Skin of body (tissue), 2 donors: ENCODE results near the gene COL23A1. TPM values are rescaled to one million over a fixed set of nuclear protein-coding genes. Genes with fewer than 3 reads are reported as not detected.
"Not testable (repeated sequence)": the region's sequence is repeated elsewhere in the genome, so short reads cannot be mapped to it uniquely, and the experiment has no call there.

Experiments
- DNase-seq: peaks from one replicate; lab custom pipeline; 2025; lab: John Stamatoyannopoulos, UW
- total RNA-seq: library from RNA; depleted of rRNA; stranded (reverse); fragments of >200 nt; gene quantifications from one replicate; pipeline ENCODE4 v1.2.3, GENCODE V29; 2014

Gene COL23A1
- total RNA-seq, 1 donor from 2014 or later: 4.6 TPM

- no peak for DNase-seq
These were observed 342.4 kb downstream of the COL23A1 start for GRCh38 chr5:178247481-178248456.

DNA sequence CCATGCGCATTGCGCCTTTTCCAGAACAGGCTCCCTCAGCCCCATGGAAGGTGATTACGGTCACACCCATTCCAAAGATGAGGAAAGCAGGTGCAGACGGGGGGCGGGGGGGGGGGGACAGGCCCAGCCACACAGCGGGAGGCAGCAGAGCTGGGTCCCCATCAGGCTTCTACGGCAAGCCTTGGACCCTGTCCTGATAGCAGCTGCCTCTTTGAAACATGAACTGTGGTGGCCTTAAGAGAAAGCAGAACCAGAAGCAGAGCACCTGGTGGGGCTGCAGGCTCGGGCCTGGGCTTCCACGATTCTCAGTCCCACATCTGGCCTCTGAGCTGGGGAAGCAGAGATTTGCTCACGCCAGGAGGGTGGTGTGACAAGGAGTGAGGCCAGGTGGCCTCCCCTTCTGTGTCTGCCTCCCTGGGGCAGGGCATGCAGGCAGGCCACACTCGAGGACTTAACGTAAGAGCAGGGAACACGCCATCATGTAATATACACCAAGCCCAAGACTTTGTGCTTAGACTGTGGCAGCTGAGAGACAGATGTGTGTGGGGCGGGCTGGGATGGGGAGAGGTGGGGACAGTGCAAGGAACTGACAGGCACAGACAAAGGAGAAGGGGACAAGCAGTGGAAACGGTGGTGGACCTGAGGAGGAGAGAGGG lies 343.4 kb downstream of the COL23A1 start:
- peak; percentile 24 for DNase-seq

DNA sequence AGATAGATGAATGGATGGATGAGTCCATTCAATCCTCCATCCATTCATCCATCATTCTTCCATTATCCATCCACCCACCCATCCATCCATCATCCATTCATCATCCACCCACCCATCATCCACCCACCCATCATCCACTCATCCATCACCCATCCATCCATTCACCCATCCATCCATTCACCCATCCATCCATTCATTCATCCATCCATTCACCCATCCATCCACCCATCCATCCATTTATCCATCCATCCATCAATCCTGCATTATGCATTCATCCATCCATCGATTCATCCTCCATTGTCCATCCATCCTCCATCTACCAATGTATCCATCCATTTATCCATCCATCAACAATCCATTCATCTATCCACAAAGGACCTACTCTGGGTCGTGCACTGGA lies 344.8 kb downstream of the COL23A1 start:
- no peak for DNase-seq

DNA sequence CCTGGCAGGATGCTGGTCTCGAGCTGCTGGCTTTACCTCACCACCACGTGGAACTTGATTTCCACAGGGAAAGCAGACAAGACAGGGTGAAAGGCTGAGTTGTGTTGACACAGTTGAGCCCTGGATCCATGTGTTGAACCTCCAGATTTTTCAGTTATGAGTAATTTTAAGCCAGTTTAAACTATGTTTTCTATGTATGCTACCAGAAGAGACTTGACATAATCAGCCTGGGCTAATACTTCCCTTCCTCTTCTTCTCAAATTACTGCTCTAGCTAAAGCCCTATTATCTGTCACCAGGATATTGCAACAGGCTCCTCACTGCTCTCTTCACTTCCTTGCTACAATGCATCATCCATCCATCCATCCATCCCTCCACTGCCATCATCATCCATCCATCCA lies 345.6 kb downstream of the COL23A1 start:
- no peak for DNase-seq

- no peak for DNase-seq
These were observed 347.8 kb downstream of the COL23A1 start for GRCh38 chr5:178242416-178242815.

DNA sequence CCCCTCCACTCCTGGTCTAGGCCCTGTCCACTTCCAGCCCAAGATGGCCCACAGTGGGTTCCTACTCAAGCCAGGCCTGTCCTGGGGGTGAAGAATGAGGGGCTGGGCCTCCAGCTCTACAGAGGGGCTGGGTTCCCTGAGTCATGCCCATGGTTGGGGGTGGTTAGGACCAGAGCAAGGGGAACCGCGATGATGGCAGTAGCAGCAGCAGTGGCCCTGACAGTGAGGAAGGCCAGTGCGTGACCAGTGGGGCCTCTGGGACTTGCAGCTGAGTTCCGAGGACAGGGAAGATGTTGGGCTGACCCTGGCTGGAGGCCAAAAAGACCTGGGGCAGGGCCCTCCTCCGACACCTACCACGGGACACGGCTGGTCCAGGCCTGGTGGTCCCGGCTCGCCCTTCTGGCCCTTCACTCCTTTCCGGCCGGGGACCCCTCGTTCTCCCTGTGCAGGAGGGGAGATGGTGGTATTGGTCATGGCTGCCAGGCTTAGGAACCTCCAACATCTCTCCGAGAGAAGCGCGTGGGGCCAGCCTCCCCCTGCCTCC lies 348.4 kb downstream of the COL23A1 start:
- DNase-seq: no peak

GRCh38 chr5:178241231-178241663 lies 348.9 kb downstream of the COL23A1 start:
- DNase-seq: no peak

- DNase-seq: no peak
These were observed 349.4 kb downstream of the COL23A1 start for GRCh38 chr5:178240766-178241165.

GRCh38 chr5:178240341-178240741 lies 349.9 kb downstream of the COL23A1 start:
- DNase-seq: no peak

DNA sequence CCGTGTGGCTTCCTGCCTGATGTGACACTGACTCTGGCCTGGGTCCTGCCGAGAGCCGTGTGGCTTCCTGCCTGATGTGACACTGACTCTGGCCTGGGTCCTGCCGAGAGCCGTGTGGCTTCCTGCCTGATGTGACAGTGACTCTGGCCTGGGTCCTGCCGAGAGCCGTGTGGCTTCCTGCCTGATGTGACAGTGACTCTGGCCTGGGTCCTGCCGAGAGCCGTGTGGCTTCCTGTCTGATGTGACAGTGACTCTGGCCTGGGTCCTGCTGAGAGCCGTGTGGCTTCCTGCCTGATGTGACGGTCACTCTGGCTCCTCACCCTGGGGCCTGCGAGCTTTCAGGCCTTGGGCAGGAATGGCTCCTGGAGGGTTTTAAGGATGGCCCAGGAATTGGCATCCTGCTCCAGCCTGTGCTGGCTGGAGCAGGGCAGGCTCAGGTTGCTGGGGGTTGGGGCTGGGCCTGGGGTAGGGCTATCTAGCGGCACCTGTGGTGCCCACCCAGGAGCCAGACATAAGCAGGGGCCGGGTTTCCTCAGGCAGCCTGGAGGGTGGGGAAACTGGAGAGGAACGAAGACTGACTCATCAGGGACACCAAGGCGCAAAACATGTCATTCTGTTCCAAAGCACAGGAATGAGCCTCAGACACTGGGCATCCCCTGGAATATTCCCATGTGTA lies 350.4 kb downstream of the COL23A1 start:
- DNase-seq: not testable (repeated sequence)

DNA sequence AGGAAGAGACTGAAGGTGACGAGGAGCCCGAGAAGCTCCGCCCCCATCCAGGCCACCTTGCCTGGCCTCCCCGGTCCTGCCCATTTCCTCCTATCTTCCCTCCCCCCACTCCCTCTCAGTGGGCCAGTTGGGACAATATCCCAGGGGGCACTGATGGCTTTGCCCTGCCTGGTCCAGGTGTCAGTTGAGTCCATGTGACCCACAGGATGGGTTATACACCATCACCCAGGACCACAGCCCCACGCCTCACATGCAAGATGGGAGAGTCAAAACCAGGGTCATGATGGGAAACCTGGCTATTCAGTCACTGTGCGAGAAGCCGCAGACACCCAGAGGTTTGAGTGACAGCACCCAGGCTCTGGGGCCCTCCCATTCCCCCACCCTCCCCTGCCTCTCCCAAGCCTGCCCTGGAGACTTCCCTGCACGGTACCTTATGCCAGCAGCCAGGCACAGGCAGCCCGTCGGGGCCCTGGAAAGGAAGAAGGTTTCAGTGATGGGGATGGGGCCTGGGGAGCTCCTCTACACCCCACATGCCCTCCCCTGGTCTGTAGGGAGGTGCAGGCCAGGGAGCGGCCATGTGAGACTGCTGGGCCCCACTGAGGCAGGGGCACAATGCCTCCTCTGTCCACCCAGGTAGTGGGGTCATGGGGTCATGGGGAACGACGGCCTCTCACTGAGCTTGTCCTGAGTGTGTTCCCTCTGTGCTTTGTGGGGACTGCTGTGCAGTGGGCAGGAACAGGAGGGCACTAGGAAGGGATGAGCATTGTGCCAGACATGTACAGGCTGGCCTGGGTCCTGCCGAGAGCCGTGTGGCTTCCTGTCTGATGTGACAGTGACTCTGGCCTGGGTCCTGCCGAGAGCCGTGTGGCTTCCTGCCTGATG lies 351.2 kb downstream of the COL23A1 start:
- DNase-seq: no peak

DNA sequence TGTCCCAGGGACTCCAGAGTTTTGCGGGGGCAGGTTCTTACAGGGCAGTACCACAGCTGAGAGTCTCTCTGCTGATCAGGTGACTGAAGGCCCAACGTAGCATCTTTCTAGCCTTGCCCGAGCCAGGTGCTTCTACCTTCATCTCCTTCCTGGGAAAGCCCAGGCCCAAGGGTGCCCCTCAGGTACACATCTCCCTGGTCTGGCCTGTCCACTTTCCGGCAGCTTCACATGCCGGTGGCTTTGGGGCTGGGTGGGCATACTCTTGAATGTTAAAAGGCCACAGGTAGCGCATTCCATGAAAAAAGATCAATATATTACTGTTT lies 351.9 kb downstream of the COL23A1 start:
- no peak for DNase-seq

- no peak for DNase-seq
These were observed 352.5 kb downstream of the COL23A1 start for GRCh38 chr5:178237431-178238312.

GRCh38 chr5:178236679-178237078 lies 353.5 kb downstream of the COL23A1 start:
- no peak for DNase-seq

- no peak for DNase-seq
These were observed 354.1 kb downstream of the COL23A1 start for GRCh38 chr5:178236126-178236525.

GRCh38 chr5:178235588-178235974 lies 354.6 kb downstream of the COL23A1 start:
- no peak for DNase-seq

DNA sequence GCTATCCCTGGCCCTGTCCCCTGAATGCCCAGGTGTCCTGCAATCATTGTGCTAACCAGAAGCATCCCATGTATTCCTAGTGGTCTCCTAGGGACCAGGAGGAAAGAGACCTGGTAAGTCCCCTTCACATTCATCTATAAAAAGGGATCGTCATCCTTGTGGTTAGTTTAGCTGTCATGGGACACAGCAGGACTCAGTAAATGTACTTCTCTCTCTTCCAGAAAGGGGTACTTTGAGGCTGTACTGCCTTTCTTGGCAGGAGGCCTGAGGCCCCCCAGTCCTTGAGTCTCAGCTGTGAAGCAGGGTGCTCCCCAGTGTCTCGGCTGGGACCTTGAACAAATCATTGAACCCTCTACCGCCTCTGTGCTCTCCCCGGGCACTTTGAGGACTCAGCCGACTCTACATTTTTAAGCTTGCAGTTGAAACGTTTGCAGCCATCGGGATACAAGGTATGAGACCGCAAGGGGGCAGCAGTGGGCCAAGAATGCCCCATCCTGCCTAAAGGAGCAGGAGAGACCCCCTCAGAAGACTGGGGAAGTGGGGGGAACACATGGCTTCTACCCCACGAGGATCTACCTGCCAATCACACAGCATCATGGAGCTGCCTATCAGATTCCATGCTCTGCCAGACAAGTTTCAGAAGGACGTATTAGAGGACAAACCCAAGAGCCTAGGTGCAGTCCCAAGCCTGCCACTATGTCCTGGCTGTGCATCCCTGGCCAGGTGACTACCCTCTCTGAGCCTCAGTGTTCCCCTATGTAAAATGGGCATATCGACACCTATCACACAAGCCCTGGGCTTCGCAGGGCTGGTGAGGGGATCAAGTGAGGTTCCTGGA lies 355.2 kb downstream of the COL23A1 start:
- peak; percentile 47 for DNase-seq

DNA sequence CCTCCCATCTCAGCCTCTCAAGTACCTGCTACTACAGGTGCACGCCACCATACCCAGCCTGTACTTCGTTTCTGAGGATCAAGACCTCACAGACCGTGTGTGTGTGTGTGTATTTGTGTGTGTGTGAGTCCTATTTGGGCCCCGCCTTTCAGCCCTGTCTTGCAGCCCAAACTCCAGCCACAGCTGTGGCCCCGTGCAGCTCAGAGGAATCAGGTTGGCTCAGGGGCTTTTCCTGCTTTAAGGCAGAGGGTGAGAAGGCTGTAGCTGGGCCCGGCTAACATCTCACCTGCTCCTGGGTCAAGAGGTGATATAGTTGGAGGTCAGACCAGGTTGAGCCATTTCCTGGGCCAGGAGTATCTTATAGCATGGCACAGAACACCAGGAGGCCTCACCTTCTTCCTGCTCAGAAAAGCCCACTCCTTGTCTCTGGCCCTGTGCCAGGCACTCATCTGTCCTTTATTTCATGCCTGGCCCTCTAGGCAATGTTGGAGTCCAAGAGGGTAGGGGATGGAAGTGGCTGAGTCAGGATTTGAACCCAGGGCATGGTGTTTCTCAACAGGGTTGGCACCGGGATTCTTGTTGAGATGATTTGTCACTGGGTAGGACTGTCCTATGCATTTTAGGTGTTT lies 356.0 kb downstream of the COL23A1 start:
- no peak for DNase-seq
